ENCODE data around the gene HECTD1.
"Not testable (repeated sequence)": the region's sequence is repeated elsewhere in the genome, so short reads cannot be mapped to it uniquely, and the experiment has no call there.

The HECTD1 gene

DNA sequence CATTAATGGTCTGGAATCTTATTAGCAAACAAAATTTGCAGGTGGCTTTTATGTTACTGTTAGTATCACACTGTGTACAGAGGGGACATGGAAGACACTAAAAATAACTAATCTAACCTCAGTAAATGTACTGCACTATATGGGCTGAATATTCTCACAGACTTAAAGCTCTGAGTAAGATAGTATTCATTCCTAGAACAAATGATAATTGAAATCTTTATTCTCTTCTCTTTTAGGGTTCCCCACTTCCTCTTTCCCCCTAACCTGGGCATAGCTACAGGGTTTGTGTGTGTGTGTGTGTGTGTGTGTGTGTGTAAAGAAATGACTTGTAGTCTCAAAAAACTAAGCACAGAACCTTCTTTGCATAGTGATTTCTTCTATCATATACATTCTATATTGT, 21.4 kb upstream of the HECTD1 start:
- H3K4me3 ChIP-seq (ENCODE audit: low read depth, low read length), result no peak overlapping the region

- H3K4me3 ChIP-seq (ENCODE audit: low read depth, low read length), result no peak overlapping the region
These were observed 20.9 kb upstream of the HECTD1 start for GRCh38 chr14:31228533-31228932.

DNA sequence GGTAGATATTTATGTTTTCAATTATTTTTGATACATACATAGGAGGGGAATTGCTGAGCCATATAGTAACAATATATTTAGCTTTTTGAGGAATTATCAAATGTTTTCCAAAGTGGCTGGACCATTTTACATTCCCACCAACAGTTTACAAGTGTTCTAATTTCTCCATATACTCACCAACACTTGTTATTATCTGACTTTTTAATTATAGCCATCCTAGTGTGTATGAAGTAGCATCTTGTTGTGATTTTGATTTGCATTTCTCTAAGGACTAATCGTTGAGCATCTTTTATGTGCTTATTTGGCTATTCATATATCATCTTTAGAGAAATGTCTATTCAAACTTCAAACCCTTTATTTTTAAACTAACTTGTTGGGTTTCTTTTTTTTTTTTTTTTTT, 17.2 kb upstream of the HECTD1 start:
- H3K4me3 ChIP-seq (ENCODE audit: low read depth, low read length), result no peak overlapping the region

GRCh38 chr14:31223331-31223730, 15.7 kb upstream of the HECTD1 start:
- H3K4me3 ChIP-seq (ENCODE audit: low read depth, low read length), result no peak overlapping the region

GRCh38 chr14:31222834-31223233, 15.2 kb upstream of the HECTD1 start:
- no peak overlapping the region for H3K4me3 ChIP-seq (ENCODE audit: low read depth, low read length)

DNA sequence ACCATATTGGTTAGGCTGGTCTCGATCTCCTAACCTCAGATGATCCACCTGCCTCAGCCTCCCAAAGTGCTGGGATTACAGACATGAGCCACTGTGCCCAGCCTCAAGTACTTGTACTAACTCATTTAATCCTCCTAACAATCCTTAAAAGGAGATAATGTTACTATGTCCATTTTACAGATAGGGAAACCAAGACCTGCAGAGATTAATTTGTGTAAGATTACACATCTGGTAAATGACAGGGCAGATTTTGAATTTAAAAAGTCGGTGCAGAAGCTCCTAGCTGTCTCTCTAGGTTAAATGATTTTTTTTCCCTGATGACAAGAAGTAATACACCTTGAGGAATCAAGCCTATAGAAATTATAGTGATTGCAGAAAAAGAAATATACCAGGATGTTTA, 13.7 kb upstream of the HECTD1 start:
- no peak overlapping the region for H3K4me3 ChIP-seq (ENCODE audit: low read depth, low read length)

DNA sequence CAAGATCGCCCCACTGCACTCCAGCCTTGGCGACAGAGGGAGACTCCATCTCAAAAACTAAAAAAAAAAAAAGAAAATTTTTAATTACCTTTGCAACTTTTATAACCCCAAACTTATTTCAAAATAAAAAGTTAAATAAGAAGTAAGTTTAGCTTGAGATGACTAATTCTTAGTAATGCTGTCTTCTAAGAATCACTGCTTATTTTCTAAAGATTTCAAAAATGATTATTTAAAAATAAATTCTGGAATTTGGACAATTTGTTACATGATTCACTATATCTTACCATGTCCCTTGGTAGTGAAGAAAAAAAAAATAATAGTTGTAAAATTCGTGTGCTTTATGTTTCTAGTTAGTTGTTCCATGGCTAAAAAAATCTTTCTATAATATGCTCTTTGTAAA, 11.6 kb upstream of the HECTD1 start:
- no peak overlapping the region for H3K4me3 ChIP-seq (ENCODE audit: low read depth, low read length)

GRCh38 chr14:31216359-31216758, 8.8 kb upstream of the HECTD1 start:
- no peak overlapping the region for H3K4me3 ChIP-seq (ENCODE audit: low read depth, low read length)

GRCh38 chr14:31212893-31213292, 5.3 kb upstream of the HECTD1 start:
- no peak overlapping the region for H3K4me3 ChIP-seq (ENCODE audit: low read depth, low read length)

GRCh38 chr14:31209605-31210004, 2.0 kb upstream of the HECTD1 start:
- no peak overlapping the region for H3K4me3 ChIP-seq (ENCODE audit: low read depth, low read length)

DNA sequence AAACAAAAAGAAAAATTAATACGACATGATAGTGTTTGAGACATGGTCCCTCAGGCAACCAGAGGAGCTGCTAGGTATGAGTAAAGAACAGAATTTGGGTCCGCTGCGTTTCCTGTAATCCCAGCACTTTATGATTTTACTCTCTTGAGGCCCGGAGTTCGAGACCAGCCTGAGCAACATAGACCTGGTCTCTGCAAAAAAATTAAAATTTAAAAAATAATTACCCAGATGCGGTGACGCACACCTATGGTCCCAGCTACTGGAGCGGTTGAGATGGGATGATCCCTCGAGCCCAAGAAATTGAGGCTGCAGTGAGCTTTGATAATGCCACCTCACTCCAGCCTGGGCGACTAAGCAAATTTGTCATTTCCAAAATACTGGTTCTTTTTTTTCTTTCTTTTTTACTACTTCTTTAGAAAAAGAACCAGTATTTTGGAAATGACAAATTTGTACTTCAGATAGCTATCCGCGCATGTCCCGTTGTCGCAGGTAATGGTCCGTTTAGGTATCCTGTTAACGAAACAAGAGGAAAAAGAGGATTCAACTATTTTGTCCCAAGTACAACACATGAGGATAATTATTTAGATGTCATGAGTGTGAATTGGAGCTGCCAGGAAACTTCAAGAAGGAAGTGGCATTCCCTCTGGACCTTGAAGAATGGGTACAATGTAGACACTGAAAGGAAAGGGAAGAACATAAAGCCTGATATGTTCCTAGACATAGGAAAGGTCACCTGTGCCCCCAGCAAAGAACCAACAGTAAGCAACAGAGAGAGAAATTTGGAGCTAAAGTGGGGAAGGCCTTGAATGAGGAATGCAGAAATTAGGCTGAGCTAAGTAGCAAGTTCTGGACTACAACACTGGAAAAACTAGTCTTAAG, 1.2 kb upstream of the HECTD1 start:
- peak overlapping the region; percentile 91 for H3K4me3 ChIP-seq (ENCODE audit: low read depth, low read length)

GRCh38 chr14:31207287-31207754, 272 bp downstream of the HECTD1 start:
- H3K4me3 ChIP-seq (ENCODE audit: low read depth, low read length), result peak overlapping the region; percentile 91

DNA sequence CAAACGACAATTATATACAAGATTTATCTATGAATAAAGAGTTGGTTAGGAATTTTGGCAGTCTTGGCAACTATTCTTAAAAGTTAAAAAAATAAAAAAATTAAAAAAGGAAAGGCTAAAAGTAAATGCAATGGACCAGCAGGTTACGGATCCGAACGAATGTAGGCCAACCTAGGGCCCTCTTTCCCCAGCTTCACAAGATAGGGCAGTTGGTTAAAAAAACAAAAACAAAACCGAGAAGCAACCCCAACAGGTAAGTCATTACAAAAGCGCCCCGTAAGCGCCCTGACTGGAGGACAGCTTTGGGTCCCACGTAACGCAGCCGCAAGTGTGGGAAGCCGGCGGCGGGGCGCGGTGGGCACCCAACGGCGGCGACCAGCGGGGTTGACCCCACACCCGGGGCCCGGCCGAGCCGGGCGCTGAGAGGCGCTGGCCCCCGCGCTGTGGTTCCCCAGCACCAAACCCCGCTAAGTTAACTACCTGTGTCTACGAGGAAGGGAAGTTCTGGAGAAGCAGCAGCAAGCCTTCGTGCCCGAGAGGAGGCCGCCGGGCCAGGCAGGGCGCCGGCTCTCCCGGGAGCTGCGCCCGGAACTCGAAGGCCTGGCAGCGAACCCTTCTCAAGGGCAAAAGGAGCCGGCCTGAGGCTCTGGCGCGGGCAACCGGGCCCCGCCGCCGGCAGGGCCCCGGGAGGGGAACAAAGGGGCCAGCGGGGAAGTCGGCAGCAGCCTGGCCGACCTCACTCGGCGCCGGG, 882 bp downstream of the HECTD1 start:
- peak overlapping the region; percentile 91 for H3K4me3 ChIP-seq (ENCODE audit: low read depth, low read length)

DNA sequence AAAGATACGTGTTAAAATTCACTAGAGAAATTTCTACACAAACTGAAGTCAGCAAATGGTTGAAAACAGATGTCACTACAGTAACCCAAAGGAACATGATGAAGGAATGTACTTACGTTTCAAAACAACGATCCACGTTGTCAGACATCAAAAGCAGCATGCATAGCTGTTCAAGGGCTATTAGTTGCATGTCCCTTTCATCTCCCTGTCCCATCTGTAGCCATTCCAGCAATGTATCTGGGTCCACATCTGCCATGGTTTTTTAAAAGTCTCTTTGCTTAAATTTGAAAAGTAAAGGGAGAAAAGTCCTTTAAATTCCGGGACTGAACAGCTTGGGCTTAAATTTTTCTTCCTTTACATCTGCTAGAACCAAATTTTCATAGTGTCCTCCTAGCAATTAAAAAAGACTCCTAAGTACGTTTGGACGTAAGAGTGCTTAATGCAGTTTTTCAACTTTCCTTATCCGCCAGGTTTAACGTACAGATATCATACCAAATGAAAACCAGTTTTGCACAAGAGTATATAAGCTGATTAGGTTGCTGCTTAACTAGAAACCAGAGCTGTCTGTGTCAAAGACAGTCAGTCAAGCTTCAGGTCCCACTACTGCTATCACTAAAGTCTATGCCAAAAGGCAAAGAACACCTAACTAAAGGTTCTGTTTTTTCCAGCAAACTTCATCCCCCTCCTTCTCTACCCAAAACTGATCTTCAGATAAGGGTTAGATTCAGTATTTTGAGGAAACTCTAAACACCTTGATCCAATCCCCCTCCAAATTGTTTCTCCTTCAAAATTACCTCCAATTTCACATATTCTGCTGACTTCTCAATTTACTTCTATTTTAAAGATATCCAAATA, 1.7 kb downstream of the HECTD1 start:
- H3K4me3 ChIP-seq (ENCODE audit: low read depth, low read length), result peak overlapping the region; percentile 91

DNA sequence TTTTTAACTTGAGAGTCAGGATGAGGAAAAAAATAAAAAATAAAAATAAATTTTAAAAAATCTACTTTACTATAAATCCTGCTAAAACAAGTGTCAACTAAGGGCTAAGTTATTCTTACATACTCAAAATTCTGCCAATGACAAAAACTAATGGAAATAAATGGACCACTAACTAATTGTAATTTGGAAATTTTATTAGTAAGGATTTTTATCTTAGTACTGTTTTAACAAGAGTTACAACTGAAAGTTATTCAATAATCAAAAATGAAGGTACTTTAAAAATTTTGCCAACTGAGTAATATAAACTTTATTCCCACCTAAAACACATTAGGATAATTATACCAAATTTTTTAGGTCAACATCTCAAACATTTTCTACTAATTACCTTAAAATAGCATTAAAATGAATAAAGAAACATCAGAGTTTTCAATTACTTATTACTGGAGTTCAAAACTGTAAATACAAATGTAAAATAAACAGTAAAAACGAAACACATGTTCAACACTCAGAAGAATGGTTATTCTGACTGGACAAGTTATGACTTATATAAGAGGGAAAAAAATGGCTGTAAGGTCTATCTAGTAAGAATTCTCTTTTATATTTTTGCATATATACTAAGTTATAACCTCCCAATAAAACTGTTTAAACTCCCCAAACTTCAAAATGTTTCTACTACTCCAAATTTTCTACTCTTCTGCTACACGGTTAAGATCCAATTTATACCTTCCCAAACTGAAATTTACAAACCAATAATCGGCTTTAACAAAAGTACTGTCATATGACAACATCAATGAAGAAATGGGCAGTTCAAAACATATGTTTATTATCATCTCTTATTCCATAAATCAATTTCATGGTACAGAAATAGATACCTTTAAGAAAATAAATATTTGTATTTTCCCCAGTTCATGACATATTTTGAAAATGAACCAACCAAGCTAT, 2.7 kb downstream of the HECTD1 start:
- peak overlapping the region; percentile 91 for H3K4me3 ChIP-seq (ENCODE audit: low read depth, low read length)

GRCh38 chr14:31203899-31204592, 3.5 kb downstream of the HECTD1 start:
- not testable (repeated sequence) for H3K4me3 ChIP-seq (ENCODE audit: low read depth, low read length)

DNA sequence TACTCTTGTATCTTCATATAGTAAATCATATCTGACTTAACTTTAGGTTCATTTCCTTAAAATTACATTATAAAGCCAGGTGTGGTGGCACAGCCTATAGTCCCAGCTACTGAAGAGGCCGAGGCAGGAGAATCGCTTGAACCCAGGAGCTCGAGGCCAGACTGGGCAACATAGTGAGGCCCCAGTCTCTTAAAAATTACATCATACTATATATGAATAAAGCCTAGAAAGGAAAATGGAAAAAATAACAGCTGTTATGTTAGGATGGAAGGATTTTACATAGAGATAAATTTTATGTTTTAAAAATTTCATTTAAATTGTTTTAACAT, 4.2 kb downstream of the HECTD1 start:
- no peak overlapping the region for H3K4me3 ChIP-seq (ENCODE audit: low read depth, low read length)

DNA sequence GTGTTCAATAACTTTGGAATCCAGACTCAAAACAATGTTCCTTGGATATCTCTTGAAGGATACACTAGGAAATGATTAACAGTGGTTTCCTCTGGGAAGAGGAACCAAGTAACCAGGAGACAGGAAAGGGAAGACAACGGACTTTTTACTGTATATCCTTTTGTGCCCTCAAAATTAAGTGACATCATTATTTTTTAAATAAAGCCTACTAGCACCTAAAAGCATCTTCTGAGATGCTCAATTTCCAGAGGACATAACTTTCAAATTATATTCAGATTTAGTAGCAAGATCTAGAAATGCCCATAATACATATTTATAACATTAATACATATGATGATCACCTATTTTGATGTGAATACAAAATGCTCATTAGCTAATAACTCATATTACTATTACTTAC, 6.5 kb downstream of the HECTD1 start:
- no peak overlapping the region for H3K4me3 ChIP-seq (ENCODE audit: low read depth, low read length)

DNA sequence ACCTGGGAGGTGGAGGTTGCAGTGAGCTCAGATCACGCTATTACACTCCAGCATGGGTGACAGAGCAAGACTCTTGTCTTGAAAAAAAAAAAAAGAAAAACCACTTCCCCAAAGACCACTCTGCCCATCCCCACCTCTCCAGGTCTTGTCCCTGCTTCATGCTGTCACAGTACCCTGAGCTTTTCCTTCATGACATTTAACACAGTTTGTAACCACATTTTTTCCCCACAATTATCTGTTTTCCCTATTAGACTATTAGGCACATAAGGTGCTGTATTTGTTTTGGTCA, 6.9 kb downstream of the HECTD1 start:
- H3K4me3 ChIP-seq (ENCODE audit: low read depth, low read length), result no peak overlapping the region

DNA sequence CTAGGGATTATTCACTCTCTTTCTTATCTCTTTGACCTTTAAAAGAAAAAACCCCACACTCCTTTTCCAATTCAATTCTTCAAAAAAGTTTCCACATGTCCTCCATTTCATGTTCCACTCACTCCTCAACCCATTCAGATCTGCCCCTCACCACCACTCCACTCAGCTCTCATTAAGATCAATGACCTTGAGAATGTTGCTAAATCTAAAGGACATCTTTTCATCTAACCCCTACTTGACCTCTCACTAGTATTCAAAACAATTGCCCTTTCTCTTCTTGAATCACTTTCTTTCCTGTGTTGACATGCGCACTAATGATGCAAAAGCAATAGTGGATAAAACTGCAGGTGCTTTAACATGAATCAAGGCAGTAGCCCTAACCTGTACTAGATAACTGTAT, 9.9 kb downstream of the HECTD1 start:
- no peak overlapping the region for H3K4me3 ChIP-seq (ENCODE audit: low read depth, low read length)
